Measurements from ENCODE around the gene CYSTM1.

CYSTM1 gene

DNA sequence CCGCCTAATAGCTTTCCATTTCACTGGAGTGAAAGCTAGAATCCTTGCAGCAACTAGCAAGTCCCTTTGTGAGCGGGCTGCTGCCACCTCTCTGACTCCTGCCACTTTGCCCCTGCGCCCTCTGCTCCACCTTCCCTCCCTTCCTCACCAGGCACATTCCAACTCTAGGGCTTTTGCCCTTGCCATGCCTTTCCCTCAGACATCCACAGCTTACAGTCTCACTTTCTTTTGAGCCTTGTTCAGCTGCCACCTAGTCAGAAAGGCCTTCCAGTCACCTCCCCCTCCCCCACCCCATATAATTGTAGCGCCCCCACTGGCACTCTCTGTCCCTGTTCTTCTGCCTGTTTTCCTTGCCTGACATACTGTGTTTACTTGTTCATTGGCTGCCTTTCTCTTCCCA, 31.0 kb downstream of the CYSTM1 start:
- H4K20me1 ChIP-seq (ENCODE audit: insufficient read depth, low read length), result no peaks in the 10 kb centered on the region

DNA sequence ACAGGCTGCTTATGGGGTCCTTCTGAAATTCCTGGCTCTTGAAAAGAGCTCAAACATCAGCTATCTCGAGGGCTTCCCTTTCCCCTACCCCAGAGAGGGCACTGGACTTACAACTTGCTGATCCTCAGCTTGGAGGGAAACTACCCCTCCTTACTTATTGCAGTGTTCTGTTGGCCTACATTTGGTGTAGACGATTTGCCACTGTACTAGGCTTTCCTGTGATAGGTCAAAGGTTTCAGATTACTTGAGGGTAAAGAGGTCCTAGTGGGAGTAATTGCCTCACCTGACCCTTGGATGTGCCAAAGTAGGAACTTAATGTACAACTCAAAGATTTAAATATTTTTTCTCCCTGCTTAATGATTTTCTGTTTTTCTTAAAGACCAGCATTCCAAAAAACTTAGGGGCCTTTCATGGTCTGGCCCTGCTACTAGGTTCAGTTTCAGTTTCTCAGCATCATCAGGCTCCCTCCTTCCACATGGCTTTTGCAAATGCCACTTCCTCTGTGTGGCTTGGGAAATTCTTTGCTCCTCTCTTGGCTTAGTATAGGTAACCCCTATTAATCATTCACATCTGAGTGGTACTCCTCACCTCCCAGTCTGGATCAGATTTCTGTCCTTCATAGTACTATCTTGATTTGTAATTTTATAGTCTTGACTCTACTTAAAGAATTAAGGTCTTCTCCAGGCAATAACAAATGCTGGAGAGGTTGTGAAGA, 32.4 kb downstream of the CYSTM1 start:
- TF ChIP-seq EZH2 (IDR thresholded peaks at IDR 0.05; ENCODE audit: borderline replicate concordance, low read length), result no peak
- TF ChIP-seq, protein P1, sequence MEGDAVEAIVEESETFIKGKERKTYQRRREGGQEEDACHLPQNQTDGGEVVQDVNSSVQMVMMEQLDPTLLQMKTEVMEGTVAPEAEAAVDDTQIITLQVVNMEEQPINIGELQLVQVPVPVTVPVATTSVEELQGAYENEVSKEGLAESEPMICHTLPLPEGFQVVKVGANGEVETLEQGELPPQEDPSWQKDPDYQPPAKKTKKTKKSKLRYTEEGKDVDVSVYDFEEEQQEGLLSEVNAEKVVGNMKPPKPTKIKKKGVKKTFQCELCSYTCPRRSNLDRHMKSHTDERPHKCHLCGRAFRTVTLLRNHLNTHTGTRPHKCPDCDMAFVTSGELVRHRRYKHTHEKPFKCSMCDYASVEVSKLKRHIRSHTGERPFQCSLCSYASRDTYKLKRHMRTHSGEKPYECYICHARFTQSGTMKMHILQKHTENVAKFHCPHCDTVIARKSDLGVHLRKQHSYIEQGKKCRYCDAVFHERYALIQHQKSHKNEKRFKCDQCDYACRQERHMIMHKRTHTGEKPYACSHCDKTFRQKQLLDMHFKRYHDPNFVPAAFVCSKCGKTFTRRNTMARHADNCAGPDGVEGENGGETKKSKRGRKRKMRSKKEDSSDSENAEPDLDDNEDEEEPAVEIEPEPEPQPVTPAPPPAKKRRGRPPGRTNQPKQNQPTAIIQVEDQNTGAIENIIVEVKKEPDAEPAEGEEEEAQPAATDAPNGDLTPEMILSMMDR (IDR thresholded peaks at IDR 0.05; ENCODE audit: low read length), result no peak
- no peaks in the 10 kb centered on the region for H3K27me3 ChIP-seq (ENCODE audit: insufficient read depth, low read length)
- no peaks in the 10 kb centered on the region for H3K79me2 ChIP-seq (ENCODE audit: insufficient read depth, low read length)
- no peak overlapping the region for H3K4me3 ChIP-seq (ENCODE audit: low read depth, low read length, poor library complexity, severe bottlenecking)
- no peak overlapping the region for H2AFZ ChIP-seq (ENCODE audit: low read length)
- H3K9me2 ChIP-seq (ENCODE audit: low read depth, low read length), result no peaks in the 10 kb centered on the region
- no peaks in the 10 kb centered on the region; the same call in 1 of the 2 replicates for H3K36me3 ChIP-seq (ENCODE audit: insufficient read depth, low read length)
- H3K4me1 ChIP-seq (ENCODE audit: insufficient read depth, low read length, severe bottlenecking), result no peaks in the 10 kb centered on the region
- no peak overlapping the region for H3K27ac ChIP-seq (ENCODE audit: low read depth, low read length, poor library complexity, severe bottlenecking)
- no peaks in the 10 kb centered on the region for H3K9me3 ChIP-seq (ENCODE audit: low read length)
- no peaks in the 10 kb centered on the region for H4K20me1 ChIP-seq (ENCODE audit: insufficient read depth, low read length)
- no peak overlapping the region for H3K4me2 ChIP-seq (ENCODE audit: low read length)
- no peaks in the 10 kb centered on the region for H3F3A ChIP-seq (ENCODE audit: insufficient read depth, low read length)
- H3K9ac ChIP-seq (ENCODE audit: low read length), result no peak overlapping the region

More for the DNA sequence above, 31.0 kb downstream of the CYSTM1 start:
- Histone ChIP-seq H3F3A (ENCODE audit: insufficient read depth, low read length) (no peaks in the 10 kb centered on the region), H3K79me2 (ENCODE audit: insufficient read depth, low read length) (no peaks in the 10 kb centered on the region), H3K4me3 (ENCODE audit: low read depth, low read length, poor library complexity, severe bottlenecking) (no peak overlapping the region), H3K27me3 (ENCODE audit: insufficient read depth, low read length) (no peaks in the 10 kb centered on the region), H3K9ac (ENCODE audit: low read length) (no peak overlapping the region), H3K9me2 (ENCODE audit: low read depth, low read length) (no peaks in the 10 kb centered on the region), H2AFZ (ENCODE audit: low read length) (no peak overlapping the region), H3K36me3 (ENCODE audit: insufficient read depth, low read length) (no peaks in the 10 kb centered on the region), H3K27ac (ENCODE audit: low read depth, low read length, poor library complexity, severe bottlenecking) (no peak overlapping the region), H3K4me2 (ENCODE audit: low read length) (no peak overlapping the region), H3K4me1 (ENCODE audit: insufficient read depth, low read length, severe bottlenecking) (no peaks in the 10 kb centered on the region), H3K9me3 (ENCODE audit: low read length) (no peaks in the 10 kb centered on the region)
- TF ChIP-seq EZH2 (IDR thresholded peaks at IDR 0.05; ENCODE audit: borderline replicate concordance, low read length), result no peak
- TF ChIP-seq, protein P1 (IDR thresholded peaks at IDR 0.05; ENCODE audit: low read length), result peak; percentile 30

DNA sequence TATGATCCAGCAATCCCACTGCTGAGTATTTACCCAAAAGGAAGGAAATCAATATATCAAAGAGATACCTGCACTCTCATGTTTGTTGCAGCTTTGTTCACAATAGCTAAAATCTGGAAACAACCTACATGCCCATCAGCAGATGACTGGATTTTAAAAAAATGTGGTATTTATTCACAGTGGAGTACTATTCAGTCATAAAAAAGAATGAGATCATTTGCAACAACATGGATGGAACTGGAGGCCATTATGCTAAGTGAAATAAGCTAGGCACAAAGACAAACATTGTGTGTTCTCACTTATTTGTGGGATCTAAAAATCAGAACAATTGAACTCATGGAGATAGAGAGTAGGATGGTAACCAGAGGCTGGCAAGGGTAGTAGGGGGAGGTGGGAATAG, 33.1 kb downstream of the CYSTM1 start:
- H3K4me3 ChIP-seq (ENCODE audit: low read depth, low read length, poor library complexity, severe bottlenecking), result no peak overlapping the region
- H3K9me2 ChIP-seq (ENCODE audit: low read depth, low read length), result no peaks in the 10 kb centered on the region
- no peaks in the 10 kb centered on the region for H3K9me3 ChIP-seq (ENCODE audit: low read length)
- H3K36me3 ChIP-seq (ENCODE audit: insufficient read depth, low read length), result no peaks in the 10 kb centered on the region; the same call in 1 of the 2 replicates
- H3K9ac ChIP-seq (ENCODE audit: low read length), result no peak overlapping the region
- no peak overlapping the region for H2AFZ ChIP-seq (ENCODE audit: low read length)
- no peaks in the 10 kb centered on the region for H3K4me1 ChIP-seq (ENCODE audit: insufficient read depth, low read length, severe bottlenecking)
- no peaks in the 10 kb centered on the region for H4K20me1 ChIP-seq (ENCODE audit: insufficient read depth, low read length)
- no peak for TF ChIP-seq EZH2 (IDR thresholded peaks at IDR 0.05; ENCODE audit: borderline replicate concordance, low read length)
- TF ChIP-seq, protein P1 (IDR thresholded peaks at IDR 0.05; ENCODE audit: low read length), result no peak
- H3K4me2 ChIP-seq (ENCODE audit: low read length), result no peak overlapping the region
- H3K79me2 ChIP-seq (ENCODE audit: insufficient read depth, low read length), result no peaks in the 10 kb centered on the region
- no peak overlapping the region for H3K27ac ChIP-seq (ENCODE audit: low read depth, low read length, poor library complexity, severe bottlenecking)
- H3F3A ChIP-seq (ENCODE audit: insufficient read depth, low read length), result no peaks in the 10 kb centered on the region
- H3K27me3 ChIP-seq (ENCODE audit: insufficient read depth, low read length), result no peaks in the 10 kb centered on the region

All from OCI-LY1 (cell line).